OCI-M2 (cell line): ENCODE results near the gene KRTAP5-1.

ENCODE experiments used
- DNase-seq: peaks from one replicate; lab custom pipeline; 2025; ENCODE audit not compliant: unreplicated experiment; lab: John Stamatoyannopoulos, UW

Gene KRTAP5-1

DNA sequence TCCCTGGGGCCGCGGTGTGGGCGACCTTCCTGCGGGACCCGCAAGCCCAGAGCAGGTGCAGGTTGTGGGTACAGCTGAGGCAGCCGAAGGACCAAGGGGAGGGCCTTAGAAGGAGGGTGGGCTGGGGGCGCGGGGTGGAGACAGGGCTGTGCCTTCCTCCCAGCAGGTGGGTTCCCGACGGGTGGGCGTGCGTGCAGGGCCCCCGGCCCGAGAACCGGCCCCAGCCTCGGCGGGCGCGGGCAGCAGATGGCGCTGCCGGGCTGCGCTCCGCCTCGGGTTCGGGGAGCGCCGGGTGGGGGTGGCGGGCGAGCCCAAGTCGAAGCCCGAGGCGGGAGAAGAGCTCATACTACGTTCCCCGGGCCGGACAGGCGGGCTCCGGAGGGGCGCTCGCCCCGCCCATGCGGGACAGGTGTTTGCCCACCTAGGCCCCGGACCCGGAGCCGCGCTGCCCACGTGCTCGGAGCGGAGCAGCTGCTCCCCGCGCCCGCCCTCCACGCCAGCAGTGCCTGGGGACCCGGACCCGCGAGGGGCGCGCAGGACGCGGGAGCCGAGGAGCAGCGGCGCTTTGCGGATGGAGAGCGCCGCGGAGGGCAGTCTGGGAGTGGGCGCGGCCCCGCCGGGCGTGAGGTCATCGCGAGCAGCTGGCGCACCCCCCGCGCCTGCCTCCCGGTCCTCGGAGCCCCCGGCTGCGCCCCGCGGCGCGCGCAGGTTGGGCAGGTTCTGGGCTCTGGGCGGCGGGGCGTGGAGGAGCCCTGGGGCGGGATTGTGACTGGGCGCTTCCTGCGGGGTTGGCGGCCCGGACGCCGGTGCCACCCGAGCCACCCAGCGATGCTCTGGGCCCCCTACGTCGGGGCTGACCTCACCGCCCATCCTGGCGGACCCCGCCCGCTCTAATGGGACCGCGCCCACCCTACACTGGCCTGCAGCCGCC is 38.3 kb downstream of the KRTAP5-1 start:
- DNase-seq: no peak

- no peak for DNase-seq
These were observed 39.0 kb downstream of the KRTAP5-1 start for GRCh38 chr11:1546077-1546535.

DNA sequence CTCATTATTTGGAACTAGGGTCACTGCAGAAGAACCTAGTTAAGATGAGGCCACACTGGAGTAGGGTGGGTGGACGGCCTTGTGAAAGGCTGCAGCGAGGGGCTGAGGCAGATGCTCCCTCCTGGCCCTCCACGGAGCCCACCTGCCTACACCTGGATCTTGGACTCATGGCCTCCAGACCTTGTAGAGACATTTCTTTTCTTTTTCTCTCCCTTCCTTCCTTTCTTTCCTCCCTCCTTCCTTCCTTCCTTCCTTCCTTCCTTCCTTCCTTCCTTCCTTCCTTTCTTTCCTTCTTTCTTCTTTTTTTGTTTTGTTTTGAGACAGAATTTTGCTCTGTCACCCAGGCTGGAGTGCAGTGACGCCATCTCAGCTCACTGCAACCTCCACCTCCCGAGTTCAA is 39.7 kb downstream of the KRTAP5-1 start:
- no peak for DNase-seq

GRCh38 chr11:1544536-1544935 is 40.5 kb downstream of the KRTAP5-1 start:
- DNase-seq: no peak

DNA sequence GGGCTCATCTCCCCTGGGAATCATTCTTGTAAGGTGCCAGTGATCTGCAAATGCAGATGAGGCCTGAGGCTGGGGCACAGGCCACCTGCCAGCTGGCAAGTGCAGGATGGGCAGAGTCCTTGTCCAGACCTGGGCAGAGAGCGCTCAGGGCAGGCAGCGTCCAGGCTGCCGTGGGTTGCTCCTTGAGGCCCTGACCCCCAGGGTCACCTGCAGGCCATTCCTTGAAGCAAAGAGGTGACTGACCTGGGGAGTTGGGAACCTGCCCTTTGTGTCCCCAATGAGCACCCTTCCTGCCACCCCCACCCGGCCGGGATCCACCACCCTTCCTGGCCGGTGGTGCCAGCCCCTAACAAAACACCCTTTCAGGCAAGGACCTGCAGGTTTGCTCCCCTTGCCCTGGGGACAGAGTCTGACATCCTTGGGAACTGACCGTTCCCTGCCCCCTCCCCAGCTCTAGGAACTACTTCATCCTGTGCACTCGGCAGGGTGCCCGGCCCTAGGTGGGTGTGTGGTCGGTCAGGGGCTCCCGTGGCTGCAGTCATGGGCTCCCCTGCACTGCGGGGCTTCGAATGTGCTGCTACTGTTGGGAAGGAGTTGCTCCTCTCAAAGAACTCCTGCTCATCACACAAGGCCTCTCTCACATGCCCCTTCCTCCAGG is 41.3 kb downstream of the KRTAP5-1 start:
- no peak for DNase-seq

DNA sequence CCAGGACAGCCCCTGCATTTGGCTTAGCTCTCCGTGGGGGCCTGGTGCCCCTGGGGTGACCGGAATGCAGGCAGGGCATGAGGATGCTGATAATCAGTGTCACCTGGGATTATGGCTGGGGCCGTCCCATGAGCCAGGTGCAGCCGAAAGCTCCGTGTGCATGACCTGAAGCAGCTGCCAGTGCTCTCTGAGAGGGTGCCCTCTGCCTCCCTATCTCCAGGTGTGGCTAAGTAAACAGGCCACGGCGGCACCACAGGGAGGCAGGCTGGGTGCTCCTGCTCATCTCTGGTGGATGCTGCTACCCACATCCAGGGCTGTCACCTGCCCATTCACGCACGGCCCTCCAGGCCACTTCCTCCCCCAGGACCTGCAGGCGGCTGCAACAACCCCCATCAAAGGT is 42.8 kb downstream of the KRTAP5-1 start:
- DNase-seq: no peak

- no peak for DNase-seq
These were observed 43.4 kb downstream of the KRTAP5-1 start for GRCh38 chr11:1541474-1542204.

DNA sequence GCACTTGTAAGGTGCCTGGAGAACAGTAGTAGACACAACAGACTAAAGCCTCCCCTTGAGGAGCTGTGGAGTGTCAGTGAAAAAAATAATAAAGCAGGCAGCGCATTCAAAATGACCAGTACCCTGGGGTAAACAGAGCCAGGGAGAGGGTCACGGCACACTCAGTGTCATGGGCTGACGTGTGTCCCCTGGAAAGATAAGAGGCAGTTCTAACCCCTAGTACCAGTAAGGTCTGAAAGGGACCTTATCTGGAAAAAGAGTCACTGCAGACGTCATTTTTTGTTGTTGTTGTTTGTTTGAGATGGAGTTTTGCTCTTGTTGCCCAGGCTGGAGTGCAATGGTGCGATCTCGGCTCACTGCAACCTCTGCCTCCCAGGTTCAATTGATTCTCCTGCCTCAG is 45.0 kb downstream of the KRTAP5-1 start:
- DNase-seq: no peak

- DNase-seq: no peak
These were observed 46.9 kb downstream of the KRTAP5-1 start for GRCh38 chr11:1538153-1538552.

GRCh38 chr11:1536065-1536843 is 48.8 kb downstream of the KRTAP5-1 start:
- DNase-seq: no peak

DNA sequence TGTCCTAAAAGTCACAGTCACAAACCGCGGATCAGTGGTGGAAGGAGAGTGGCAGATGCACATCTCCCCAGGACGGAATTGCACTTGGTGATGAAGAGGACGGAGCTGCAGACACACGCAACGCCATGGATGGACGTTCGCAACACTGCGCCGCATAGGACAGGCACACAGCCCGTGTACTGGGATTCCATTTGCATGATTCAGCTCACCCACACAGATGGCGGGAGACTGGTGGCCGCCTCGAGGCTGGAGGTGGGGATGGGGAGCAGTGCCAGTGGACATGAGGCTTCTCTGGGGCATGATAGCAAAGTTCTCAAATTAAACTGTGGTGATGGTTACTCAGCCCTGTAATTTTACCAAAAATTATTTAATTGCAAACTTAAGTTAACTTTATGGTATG is 50.4 kb downstream of the KRTAP5-1 start:
- no peak for DNase-seq
